Activated T-cell treated with anti-CD3 and anti-CD28 coated beads, Interleukin-2, amount 50 U/mL, for 24 hours (primary cell): ENCODE results near the gene SLC6A13.
"Not testable (repeated sequence)": the region's sequence is repeated elsewhere in the genome, so short reads cannot be mapped to it uniquely, and the experiment has no call there.

ENCODE experiments used
- DNase-seq: peaks from one replicate; pipeline ENCODE4 v3.0.0-alpha.2; 2020
- H3K27ac Mint-ChIP-seq: 2 replicates; pipeline ENCODE4 v1.8.0; 2020; ENCODE audit warnings: mild to moderate bottlenecking, mixed read lengths
- H3K27me3 Mint-ChIP-seq: 2 replicates; pipeline ENCODE4 v1.8.0; 2020; ENCODE audit warnings: mixed read lengths
- H3K36me3 Mint-ChIP-seq: 2 replicates; pipeline ENCODE4 v1.8.0; 2020; ENCODE audit warnings: low read depth, mixed read lengths
- H3K4me1 Mint-ChIP-seq: 2 replicates; pipeline ENCODE4 v1.8.0; 2020; ENCODE audit warnings: low read depth, mixed read lengths
- H3K4me3 Mint-ChIP-seq: 2 replicates; pipeline ENCODE4 v1.8.0; 2020; ENCODE audit warnings: mild to moderate bottlenecking, moderate library complexity, mixed read lengths
- H3K9me3 Mint-ChIP-seq: 2 replicates; pipeline ENCODE4 v1.8.0; 2020; ENCODE audit warnings: mixed read lengths

The SLC6A13 gene

DNA sequence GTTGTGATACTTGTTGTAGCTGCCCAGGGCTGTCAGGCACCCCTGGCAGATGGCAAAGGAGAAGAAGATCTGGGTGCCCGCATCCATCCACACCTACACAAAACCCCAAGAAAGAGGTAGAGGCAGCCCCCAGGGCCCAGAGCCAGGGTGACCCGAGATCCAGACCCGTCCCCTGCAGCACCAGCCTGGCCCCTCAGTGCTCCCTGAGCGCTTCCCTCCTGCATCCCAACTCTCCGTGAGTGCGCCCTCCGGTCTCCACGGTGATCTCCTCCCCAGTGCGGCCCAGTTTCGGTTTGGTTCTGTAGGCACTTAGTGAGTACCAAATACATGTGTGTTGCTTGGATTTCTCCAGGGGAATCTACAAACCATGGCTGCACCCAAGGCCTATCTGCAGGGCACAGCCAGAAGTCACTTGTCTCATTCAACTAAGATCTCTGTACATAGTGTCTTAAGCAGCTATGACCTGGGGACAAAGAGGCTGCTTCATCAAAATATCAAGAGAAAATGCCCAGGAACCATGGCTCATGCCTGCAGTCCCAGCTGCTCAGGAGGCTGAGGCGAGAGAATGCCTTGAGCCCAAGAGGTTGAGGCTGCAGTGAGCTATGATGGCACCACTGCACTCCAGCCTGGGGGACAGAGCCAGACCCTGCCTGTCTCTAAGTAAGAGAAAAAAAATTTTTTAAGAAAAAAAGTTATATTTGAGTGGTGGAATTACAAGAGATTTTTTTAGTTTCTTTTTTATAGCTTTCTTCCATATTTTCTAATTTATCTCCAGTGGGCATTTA, 64.5 kb downstream of the SLC6A13 start:
- Mint-ChIP-seq H3K9me3 (no peaks in the 10 kb centered on the region), H3K4me3 (no peak overlapping the region), H3K27me3 (peaks cover 35% of the 10 kb centered on the region), H3K36me3 (no peaks in the 10 kb centered on the region), H3K4me1 (peaks cover 2% of the 10 kb centered on the region), H3K27ac (no peak overlapping the region)
- DNase-seq: no peak

DNA sequence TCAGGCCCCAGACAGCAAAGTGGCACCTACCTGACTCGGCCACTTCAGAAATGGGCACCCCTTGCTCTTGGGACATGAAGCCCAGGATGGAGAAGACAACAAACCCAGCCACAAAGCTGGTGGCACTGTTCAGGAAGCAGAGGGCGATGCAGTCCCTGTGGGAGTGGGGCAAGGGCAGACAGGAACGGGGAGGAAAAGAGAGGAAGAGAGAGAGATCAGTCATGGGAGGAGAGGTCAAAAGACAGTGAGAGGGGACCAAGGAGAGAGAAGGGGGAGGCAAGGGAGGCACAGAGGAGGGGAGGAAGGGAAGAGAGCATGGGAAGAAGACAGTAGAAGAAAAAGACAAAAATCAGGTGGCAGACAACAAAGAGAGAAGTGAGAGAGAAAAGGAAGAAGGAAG, 65.3 kb downstream of the SLC6A13 start:
- peaks cover 32% of the 10 kb centered on the region for H3K27me3 Mint-ChIP-seq
- no peak overlapping the region for H3K27ac Mint-ChIP-seq
- no peaks in the 10 kb centered on the region for H3K9me3 Mint-ChIP-seq
- no peak for DNase-seq
- no peak overlapping the region for H3K4me3 Mint-ChIP-seq
- H3K36me3 Mint-ChIP-seq: no peaks in the 10 kb centered on the region
- H3K4me1 Mint-ChIP-seq: no peaks in the 10 kb centered on the region

DNA sequence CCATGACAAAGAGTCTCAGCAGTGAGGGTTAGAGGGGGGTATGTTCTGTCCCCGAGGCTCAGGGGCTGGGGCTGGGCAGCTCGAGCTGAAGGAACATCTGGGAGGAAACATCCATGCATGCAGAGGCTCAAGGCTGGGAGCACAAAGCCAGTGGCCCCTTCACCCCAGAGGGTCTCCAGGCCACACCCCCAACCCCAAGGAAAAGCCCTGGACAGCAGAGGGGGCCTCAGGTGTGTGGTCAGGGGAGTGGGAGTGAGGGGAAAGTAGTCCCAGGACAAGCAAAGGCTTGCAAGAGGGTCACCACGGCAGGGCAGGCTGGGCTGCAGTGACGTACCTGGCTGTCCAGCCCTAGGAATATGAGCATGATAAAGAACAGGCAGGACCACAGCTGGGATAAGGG, 66.2 kb downstream of the SLC6A13 start:
- peaks cover 33% of the 10 kb centered on the region for H3K27me3 Mint-ChIP-seq
- H3K4me3 Mint-ChIP-seq: no peak overlapping the region
- no peak for DNase-seq
- H3K4me1 Mint-ChIP-seq: no peaks in the 10 kb centered on the region
- no peak overlapping the region for H3K27ac Mint-ChIP-seq
- no peaks in the 10 kb centered on the region for H3K9me3 Mint-ChIP-seq
- H3K36me3 Mint-ChIP-seq: no peaks in the 10 kb centered on the region

DNA sequence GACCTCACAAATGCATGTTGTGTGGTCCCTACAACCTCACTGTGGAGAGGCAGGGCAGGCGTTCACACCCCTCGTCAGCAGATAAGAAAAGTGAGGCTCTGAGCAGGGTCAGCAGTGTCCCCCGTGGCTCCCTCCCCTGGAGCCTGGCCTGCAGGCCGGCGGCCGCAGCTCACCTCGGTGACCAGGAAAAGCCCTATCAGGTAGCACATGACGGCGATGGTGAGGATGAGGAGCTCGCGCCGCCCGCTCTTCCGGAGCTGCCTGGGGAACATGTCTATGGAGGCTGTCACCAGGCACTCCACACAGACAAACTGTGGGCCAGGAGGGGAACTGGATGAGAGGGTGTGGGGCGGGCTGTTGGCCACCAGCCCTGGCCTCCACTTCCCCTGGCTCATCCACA, 66.7 kb downstream of the SLC6A13 start:
- H3K4me3 Mint-ChIP-seq: no peak overlapping the region
- no peaks in the 10 kb centered on the region for H3K9me3 Mint-ChIP-seq
- H3K27ac Mint-ChIP-seq: no peak overlapping the region
- H3K4me1 Mint-ChIP-seq: no peaks in the 10 kb centered on the region
- no peak for DNase-seq
- H3K27me3 Mint-ChIP-seq: peaks cover 30% of the 10 kb centered on the region
- H3K36me3 Mint-ChIP-seq: no peaks in the 10 kb centered on the region

DNA sequence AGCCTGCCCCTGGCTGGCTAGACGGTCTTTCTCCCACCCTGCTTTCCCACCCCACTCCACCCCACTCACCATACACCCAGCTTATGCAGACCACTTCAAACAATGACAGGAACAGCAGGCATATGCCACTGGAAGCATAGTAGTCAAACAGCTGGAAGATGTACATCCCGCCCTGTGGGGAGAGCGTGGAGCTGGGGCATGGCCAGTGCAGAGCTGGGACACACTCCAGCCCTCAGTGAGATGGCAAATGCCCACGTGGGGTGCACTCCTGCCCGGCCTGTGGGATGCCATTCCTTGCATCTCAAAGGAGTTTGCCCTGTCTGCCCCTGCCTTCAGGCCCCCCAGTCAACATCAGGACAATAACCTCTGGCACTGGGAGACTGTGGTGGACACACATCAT, 67.5 kb downstream of the SLC6A13 start:
- no peaks in the 10 kb centered on the region for H3K36me3 Mint-ChIP-seq
- no peaks in the 10 kb centered on the region for H3K9me3 Mint-ChIP-seq
- H3K27me3 Mint-ChIP-seq: peaks cover 27% of the 10 kb centered on the region
- H3K4me1 Mint-ChIP-seq: no peaks in the 10 kb centered on the region
- no peak overlapping the region for H3K4me3 Mint-ChIP-seq
- no peak overlapping the region for H3K27ac Mint-ChIP-seq
- DNase-seq: no peak

DNA sequence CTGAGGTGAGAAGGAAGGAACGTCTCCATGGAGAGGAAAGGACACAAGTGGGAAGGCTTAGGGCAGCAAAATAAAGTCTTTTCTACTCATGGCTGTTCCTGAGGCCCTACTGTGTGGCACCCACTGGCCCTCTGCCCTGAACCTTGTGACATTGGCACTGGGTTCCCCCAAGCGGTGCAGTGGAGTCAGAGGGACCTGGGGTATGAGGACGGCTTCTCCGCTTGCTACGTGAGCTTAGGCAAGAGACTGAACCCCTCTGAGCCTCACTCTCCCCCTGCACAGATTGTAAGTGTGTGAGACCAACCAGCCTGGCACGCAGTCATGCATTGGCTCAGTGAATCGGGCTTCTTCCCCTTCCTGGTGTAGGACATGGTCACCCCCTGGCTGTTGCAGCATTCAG, 68.4 kb downstream of the SLC6A13 start:
- Mint-ChIP-seq H3K9me3 (no peaks in the 10 kb centered on the region), H3K36me3 (no peaks in the 10 kb centered on the region), H3K27me3 (peaks cover 36% of the 10 kb centered on the region), H3K4me1 (peaks cover under 1% of the 10 kb centered on the region), H3K4me3 (no peak overlapping the region), H3K27ac (no peak overlapping the region)
- DNase-seq: no peak

DNA sequence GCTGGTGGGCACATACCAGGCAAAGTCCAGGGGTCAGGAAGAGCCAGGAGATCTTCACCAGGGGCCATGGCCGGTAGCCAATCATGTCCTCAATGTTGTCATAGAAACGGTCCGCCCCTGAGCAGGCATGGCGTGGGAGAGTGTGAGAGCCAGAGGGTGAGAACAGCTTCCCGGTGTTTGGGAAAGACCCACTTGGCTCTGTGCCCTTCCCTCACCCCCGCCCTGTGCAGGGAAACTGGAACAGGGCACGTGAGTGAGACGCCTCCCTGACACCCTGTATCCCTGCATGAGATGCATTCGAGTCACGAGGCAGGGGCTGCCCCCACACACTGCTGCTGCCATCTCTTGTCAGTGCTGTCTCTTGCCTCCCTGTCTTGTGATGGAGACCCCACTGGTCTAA, 69.4 kb downstream of the SLC6A13 start:
- Mint-ChIP-seq H3K27me3 (peaks cover 43% of the 10 kb centered on the region), H3K9me3 (no peaks in the 10 kb centered on the region), H3K4me3 (no peak overlapping the region), H3K36me3 (no peaks in the 10 kb centered on the region), H3K4me1 (peaks cover 5% of the 10 kb centered on the region), H3K27ac (no peak overlapping the region)
- DNase-seq: no peak

DNA sequence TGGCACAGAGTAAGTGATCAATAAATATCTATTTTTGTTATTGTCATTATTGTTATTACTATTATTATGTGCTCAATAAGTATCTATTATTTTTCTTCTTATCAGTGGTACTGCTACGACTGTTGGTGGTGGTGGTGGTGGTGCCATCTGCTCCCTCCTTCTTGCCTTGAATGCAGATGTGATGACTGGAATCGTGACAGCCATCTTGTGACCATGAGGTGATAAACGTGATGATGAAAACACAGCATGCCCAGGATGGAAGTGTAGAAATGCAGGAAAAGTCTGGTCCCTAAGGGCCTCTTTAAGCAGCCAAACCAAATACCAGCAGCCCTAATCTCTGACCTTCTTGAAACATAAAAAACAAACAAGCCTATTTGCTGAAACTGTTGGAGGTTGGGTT, 71.1 kb downstream of the SLC6A13 start:
- Mint-ChIP-seq H3K4me1 (peaks cover 5% of the 10 kb centered on the region), H3K27me3 (peaks cover 45% of the 10 kb centered on the region), H3K27ac (no peak overlapping the region), H3K4me3 (no peak overlapping the region), H3K36me3 (no peaks in the 10 kb centered on the region), H3K9me3 (no peaks in the 10 kb centered on the region)
- no peak for DNase-seq

DNA sequence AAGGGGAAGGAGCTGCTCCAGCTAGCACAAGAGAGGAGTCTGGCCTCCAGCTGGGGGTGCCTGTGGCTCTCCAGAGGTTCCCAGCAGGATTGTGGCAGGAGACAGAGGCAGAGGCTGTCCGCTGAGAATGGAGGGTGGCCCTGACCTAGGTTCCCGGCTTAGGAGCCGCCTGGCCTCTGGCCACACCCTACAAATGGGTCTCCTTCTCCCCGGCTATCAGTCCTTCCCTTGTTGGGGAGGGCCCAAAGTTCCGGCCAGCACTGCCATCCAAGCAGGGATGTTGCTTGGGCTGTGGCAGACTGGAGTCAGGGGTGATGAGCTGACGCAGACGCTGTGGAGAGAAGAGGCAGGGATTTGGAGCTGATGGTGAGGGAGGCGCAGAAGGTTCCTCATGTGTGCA, 71.8 kb downstream of the SLC6A13 start:
- Mint-ChIP-seq H3K27me3 (peaks cover 48% of the 10 kb centered on the region), H3K27ac (no peak overlapping the region), H3K9me3 (no peaks in the 10 kb centered on the region), H3K4me3 (no peak overlapping the region), H3K36me3 (no peaks in the 10 kb centered on the region), H3K4me1 (peaks cover 5% of the 10 kb centered on the region)
- DNase-seq: no peak

DNA sequence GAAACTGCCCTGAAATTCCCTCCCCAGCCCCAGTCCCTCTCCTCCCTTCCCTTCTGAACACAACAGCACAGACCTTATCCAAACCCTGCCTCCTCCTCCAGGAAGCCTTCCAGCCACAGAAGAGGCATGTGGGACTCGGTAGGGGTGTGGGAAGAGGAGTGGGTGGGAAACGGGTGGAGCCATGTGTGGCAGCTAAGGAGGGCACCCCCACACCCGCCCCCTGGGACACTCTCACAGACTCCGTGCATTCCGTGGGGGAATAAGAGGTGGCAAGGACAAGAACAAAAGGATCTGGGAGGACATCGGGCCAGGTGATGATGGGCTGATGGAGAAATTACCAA, 73.0 kb downstream of the SLC6A13 start:
- no peaks in the 10 kb centered on the region for H3K36me3 Mint-ChIP-seq
- no peak overlapping the region for H3K27ac Mint-ChIP-seq

DNA sequence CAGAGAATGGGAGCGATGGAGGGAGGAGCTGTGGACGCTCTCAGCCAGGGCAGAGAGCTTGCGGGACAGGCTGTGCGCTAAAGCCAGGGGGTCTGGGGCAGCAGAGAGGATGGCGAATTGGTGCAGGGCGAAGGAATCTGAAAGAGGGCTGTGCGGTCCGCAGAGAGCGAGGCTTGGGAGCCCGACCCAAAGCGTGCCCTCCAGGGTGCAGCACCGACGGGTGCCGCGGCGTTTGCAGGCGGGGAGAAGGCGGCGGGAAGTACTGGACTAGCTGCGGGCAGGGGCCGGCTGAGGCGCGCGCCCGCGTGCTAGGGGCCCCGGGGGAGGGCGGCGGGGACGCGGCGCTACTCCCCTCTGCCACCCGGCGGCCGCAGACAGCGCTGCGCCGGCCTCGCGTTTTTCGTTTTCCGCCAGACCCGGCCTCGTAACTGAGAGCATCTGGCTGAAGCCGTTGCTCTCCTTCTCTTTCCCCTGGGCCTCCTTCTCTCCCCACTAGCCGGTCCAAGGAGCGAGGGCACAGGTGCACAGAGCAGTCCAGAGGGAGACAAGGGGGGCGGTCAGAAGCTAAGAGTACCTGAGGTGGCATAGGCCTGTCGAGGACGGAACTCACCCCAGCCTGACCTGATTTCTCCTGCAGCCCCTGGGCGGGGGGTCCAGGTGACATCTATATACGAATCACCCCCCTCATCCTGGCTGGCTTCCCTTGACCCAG, 73.6 kb downstream of the SLC6A13 start:
- Mint-ChIP-seq H3K4me1 (peaks cover 5% of the 10 kb centered on the region), H3K4me3 (peak overlapping the region; percentile 52), H3K9me3 (no peaks in the 10 kb centered on the region), H3K27me3 (peaks cover 52% of the 10 kb centered on the region), H3K36me3 (no peaks in the 10 kb centered on the region), H3K27ac (no peak overlapping the region)
- peak; percentile 68 for DNase-seq

More for the DNA sequence above, 73.0 kb downstream of the SLC6A13 start:
- H3K4me3 Mint-ChIP-seq: no peak overlapping the region
- peaks cover 5% of the 10 kb centered on the region for H3K4me1 Mint-ChIP-seq
- DNase-seq: no peak
- no peaks in the 10 kb centered on the region for H3K9me3 Mint-ChIP-seq
- H3K27me3 Mint-ChIP-seq: peaks cover 52% of the 10 kb centered on the region

DNA sequence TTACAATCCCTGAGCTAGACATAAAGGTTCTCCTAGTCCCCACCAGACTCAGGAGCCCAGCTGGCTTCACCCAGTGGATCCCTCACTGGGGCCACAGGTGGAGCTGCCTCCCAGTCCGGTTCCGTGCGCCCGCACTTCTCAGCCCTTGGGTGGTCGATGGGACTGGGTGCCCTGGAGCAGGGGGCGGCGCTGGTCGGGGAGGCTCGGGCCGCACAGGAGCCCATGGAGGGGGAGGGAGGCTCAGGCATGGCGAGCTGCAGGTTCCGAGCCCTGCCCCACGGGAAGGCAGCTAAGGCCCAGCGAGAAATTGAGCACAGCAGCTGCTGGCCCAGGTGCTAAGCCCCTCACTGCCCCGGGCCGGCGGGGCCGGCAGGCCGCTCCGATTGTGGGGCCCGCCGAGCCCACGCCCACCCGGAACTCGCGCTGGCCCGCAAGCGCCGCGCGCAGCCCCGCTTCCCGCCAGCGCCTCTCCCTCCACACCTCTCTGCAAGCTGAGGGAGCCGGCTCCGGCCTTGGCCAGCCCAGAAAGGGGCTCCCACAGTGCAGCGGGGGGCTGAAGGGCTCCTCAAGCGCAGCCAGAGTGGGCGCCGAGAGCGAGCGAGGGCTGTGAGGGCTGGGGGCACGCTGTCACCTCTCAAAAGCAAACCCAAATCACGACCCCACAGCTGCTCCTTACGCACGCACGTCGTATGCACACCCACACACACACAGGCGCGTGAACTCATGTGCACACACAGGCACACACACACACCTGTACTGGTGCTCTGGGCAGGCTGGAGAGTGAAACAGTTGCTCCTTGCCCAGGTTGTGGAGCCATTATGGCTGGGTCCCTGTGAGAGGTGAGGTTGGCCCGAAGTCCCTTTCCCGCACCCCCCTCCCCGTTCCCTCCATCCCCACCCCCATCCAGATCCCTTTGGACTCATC, 74.4 kb downstream of the SLC6A13 start:
- H3K27ac Mint-ChIP-seq, DNase-seq, H3K9me3 Mint-ChIP-seq, H3K4me1 Mint-ChIP-seq, H3K36me3 Mint-ChIP-seq, H3K4me3 Mint-ChIP-seq: not testable (repeated sequence)
- peaks cover 56% of the 10 kb centered on the region for H3K27me3 Mint-ChIP-seq

DNA sequence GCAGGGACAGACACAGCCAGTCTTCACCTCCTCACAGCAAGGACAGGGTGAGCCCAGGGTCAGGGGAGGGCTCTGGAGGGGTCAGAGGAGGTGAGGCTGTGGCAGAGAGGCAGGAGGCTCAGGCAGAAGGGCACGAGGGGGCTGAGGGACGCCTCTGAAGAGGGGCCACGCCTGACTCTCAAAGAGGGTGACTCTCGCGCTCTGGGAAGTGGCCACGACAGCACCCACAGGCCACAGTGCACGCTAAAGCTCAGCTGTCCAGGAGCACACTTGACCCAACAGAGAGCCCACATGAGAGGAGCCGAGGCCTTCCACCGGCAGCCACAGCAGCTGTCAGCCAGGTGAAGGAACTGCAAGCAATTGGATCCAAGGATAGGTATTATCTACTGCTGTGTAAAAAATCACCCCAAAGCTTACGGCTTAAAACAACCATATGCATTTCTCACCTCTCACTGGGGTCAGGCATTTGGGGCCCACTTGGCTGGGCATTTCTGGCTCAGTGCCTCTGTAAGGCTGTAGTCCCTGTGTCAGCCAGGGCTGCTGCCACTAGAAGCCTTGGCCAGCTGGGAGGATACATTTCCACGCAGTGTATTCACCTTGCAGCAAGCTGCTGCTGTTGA, 76.5 kb downstream of the SLC6A13 start:
- DNase-seq: no peak
- Mint-ChIP-seq H3K27me3 (peaks cover 40% of the 10 kb centered on the region), H3K27ac (no peak overlapping the region), H3K4me3 (no peak overlapping the region), H3K4me1 (peaks cover 5% of the 10 kb centered on the region), H3K36me3 (no peaks in the 10 kb centered on the region), H3K9me3 (no peaks in the 10 kb centered on the region)

DNA sequence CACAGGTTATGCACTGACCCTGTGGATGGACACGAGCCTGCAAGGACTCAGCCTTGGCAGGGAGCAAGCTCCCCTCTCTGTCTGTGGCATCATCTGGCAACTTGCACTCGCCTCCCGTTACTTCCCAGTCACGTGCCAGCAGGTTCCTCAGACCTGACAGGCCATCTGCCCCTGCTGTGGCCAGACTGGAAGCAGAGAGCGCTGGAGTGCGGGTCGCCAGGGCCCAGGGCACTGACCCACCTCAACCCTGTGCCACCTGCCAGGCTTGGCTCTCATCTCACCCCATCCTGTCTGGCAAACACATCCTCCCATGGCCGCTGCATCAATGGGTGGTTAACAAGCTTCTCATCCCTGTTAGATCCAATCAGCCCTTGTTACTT, 77.1 kb downstream of the SLC6A13 start:
- peaks cover 37% of the 10 kb centered on the region for H3K27me3 Mint-ChIP-seq
- no peaks in the 10 kb centered on the region for H3K9me3 Mint-ChIP-seq
- H3K4me1 Mint-ChIP-seq: peaks cover 5% of the 10 kb centered on the region
- H3K36me3 Mint-ChIP-seq: no peaks in the 10 kb centered on the region
- no peak overlapping the region for H3K27ac Mint-ChIP-seq
- DNase-seq: no peak
- no peak overlapping the region for H3K4me3 Mint-ChIP-seq
